GM21447 (cell line): ENCODE data around the gene VPS35L.

Source experiments
- ATAC-seq: cut with Tn5 transposase; IDR thresholded peaks from one replicate; pipeline ENCODE4 v1.9.1; 2021; ENCODE audit not compliant: unreplicated experiment

Gene VPS35L

DNA sequence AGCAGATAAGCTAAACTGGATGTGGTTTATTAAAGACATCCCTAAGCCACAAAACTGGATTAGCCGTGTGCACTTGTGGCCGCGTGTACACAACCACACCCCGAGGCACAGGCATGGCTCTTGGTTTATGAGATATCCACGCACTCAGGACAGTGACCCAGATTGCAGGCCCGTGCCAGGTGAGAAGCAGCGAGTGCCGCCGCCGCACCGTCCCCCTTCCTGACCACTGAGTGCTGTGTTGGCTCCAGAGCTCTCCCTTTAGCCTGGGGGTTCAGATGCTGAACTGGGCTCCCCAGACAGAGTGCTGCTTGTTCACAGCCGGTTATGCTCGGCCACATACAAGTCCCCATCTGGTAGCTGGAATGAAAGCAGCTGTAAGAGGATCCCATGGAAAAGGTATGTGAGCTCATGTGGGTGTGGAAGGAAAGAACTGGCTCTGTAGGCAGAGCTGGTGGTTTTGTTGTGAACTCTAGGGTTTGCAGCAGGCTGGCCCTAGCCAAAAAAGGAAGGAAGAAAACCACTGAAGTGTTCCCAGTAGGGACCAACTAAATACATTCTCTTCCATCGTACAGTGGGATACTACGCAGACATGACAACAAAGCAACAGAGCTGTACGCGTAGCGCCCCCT is 133.0 kb downstream of the VPS35L start:
- ATAC-seq: no peak

- no peak for ATAC-seq
These were observed 133.8 kb downstream of the VPS35L start for GRCh38 chr16:19689342-19689741.

DNA sequence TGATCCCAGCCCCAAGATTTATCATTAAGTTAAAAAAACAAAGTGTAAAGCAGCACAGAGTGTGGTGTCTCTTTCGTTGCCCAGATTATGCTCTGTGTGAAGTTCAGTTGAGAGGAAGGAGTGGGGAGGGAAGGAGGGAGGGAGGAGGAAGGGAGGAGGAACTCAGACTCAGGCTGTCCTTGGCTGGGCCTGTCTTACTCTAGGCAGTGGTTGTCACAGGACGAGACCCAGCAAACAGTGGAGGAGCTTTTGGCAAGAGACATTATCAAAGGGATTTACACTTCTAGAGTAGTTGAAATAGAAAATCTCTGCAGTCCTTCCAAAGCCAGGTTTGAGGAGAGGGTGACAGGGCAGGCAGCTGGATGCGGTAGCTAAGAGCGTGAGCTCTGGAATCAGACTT is 134.7 kb downstream of the VPS35L start:
- no peak for ATAC-seq

DNA sequence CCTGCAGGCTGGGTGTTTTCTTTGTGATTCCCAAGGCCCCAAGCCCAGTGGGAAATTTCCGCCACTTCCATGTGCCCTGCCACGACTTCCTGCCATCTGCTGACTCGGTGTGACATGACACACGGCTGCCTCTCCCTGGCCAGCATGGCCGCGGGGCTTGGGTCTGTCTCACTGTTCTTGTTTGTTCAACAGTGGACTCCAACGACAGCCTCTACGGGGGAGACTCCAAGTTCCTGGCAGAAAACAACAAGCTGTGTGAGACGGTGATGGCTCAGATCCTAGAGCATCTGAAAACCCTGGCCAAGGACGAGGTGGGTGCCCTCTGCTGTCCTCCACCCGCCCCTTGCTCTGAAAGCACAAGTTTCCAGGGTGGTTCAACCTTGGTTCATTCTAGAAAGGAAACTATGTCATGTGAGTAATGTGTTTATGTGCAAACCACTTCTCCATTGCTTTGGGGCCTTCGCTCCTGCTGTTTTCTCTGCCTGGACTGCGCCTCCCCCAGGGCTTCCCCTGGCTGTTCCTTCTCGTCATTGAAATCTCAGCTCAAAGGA is 135.7 kb downstream of the VPS35L start:
- no peak for ATAC-seq

GRCh38 chr16:19694989-19695388 is 139.5 kb downstream of the VPS35L start:
- no peak for ATAC-seq

DNA sequence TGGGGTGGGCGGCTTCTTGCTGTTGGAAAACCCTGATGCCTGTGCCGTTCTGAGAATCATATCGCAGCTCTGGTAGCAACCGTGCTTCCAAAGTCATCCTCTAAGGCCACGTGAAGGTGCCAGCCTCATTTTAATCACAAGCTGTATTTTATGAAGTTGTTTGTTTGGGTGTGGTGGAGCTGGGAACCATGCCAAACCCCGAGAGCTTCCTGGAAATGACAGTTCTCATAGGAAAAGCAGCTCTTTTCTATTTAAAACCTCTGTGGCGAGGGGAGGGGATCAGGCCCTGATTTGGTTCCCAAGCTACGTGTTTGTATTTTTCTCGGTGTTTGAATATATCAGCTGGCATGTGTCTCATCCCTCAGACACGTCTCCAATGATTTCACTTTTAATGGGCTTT is 140.8 kb downstream of the VPS35L start:
- ATAC-seq: no peak

DNA sequence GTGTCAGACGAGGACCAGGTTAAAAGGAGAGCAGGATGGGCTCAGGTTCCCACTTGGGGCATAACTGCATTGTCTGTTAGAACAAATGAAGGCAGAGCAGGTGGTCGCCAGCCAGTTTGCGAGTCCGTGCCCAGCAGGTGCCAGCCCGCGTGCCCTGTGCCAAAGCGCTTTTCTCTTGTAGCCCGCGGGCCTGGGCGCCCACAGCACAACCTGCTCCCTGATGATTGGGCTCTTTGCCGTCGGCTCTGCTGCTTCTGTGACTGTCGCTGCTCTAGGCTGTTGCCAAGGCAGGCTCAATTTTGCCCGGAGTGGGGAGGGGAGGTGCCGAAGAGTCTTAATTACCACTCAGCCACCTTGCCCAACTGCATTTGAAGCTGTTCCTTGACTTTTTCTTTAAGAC is 141.5 kb downstream of the VPS35L start:
- no peak for ATAC-seq

GRCh38 chr16:19697756-19698318 is 142.3 kb downstream of the VPS35L start:
- ATAC-seq: no peak

DNA sequence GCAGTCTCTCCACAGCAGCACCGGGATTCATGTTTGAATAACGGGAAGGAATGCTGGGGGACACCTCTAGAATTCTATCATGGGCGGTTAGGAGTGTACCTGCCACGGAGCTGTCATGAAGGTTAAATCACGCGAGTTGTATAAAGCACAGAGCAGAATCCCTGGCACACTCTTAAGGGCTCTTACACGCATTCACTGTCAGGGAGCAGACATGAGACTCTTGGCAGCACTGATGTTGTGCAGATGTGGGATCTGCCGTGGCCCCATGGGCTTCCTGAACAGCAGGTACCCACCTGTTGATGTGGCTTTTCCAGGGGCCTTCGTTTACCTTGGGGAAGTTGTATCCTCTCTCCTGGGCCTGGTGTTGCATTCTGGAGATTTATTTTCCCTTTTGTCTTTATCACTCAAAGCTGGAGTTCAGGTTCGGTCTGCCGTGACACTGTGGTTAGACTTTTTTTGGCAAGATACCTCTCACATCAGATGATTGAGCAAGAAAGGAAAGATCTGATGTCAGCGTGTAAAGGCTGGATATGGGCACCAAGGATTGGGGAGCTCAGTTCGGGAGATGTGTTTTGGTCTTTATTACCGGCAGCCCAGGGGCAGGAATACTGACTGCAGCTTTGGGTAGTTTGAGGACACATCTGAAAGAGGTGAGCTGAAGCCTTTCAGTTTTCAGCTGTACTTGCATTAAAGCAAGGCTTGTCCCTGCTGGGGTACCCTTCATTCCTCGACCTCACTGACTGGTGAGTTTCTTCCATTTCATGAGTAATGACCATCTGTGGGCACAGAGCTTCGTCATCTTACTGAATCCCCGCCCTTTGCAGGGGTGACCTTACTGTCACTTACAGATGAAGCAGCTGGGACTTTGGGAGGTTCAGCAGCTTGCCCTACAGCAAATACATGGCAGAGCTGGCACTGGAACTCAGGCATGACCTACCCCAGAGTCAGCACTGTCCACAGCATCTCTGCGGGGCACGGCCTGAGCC is 143.3 kb downstream of the VPS35L start:
- ATAC-seq: no peak

GRCh38 chr16:19699472-19699871 is 144.0 kb downstream of the VPS35L start:
- no peak for ATAC-seq

DNA sequence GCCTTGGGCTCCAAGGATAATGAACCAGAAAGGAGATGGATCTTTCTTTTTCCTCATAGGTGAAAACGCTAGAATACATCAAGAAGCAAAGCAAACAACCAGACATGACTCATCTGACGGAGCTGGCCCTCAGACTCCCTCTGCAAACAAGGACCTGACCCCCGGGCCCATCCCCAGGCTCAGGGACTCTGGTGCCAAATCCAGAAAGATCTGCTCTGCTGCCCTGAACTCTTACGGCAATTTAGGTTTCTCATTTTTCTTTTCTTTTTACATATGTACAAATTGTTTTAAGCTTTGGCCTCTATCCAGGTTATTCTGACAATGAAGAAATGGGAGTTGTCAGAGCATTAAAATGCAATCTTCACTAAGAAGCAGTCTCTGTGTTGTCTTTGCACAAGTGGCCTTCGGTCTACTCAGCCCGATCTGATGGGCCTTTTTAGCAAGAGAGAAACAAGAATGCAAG is 144.8 kb downstream of the VPS35L start:
- no peak for ATAC-seq

GRCh38 chr16:19701091-19701490 is 145.6 kb downstream of the VPS35L start:
- no peak for ATAC-seq

DNA sequence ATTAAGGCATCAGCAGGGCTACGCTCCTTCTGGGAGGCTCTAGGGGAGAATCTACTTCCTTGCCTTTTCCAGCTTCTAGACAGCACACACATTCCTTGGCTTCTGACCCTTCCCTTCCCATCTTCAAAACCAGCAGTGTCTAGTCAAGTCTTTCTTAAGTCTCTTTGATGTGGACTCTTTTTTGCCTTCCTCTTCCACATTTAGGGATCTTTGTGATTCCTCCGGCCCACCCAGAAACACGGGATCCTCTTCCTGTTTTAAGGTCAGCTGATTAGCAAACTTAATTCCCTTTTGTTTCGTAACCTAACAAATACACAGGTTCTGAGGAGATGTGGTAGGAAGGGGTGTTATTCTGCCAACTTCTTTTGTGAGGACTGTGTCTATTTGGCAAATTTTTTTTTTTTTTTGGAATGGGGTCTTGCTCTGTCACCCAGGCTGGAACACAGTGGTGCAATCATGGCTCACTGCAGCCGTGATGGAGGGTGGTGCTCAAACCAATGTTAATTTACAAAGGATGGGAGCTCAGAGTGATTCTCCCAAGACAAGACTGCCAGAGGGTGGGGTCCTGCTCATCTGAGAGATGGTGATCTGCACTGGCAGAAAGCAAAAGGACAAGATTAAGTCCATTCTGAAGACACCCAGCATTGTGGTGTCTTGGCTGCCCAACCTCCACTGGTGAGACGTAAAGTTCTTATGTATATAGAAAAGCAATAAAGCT is 147.8 kb downstream of the VPS35L start:
- no peak for ATAC-seq

GRCh38 chr16:19704321-19705145 is 149.0 kb downstream of the VPS35L start:
- no peak for ATAC-seq

- ATAC-seq: no peak
These were observed 149.6 kb downstream of the VPS35L start for GRCh38 chr16:19705146-19705501.

DNA sequence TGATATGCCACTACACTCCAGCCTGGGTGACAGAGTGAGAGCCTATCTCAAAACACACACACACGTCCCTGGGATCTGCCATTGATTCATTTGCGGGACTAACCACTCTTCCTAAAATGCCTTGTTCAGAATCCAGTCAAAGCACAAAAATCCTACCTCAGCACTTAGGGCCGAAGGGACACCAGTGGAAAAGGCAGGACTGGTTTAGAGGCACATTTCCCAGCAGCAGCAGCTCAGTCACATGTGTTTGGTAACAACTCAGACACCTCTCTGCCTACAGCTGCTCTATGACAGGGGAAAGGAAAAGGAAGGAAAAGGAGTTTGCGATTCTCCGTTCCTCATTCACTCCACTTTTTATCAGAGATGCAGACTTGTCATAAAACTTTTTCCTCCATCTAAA is 150.3 kb downstream of the VPS35L start:
- no peak for ATAC-seq

- ATAC-seq: no peak
These were observed 151.3 kb downstream of the VPS35L start for GRCh38 chr16:19706846-19707245.

DNA sequence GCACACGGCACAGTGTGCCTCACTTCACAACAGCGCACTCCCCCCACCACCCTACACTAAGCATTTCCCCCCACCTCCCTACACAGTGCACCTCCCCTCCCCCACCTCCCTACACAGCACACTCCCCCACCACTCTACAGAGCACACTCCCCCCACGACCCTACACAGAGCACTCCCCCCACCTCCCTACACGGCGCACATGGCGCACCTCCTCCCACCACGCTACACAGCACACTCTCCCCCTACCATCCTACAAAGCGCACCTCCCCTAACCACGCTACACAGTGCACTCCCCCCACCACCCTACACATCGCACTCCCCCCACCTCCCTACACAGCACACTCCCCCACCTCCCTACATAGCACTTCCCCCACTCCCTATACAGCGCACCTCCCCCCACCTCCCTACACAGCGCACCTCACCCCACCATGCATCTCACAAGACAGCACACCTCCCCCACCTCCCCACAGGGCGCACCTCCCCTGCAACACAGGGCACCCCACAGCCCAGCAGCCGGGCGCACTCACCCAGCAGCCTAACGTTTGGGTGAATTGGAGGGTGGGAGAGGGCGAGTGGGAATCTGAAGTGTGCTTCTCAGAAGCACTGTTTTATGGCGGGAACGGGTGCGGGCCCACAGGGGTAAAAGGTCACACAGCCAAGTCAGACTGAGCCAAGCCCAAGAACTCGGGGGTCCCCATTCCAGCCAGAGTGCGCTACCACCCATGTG is 152.2 kb downstream of the VPS35L start:
- no peak for ATAC-seq
